CD4-positive, CD25-positive, alpha-beta regulatory T cell (primary cell): ENCODE measurements around the gene RPTN. TPM values are rescaled to one million over a fixed set of nuclear protein-coding genes. Genes with fewer than 3 reads are reported as not detected.

ENCODE experiments used
- ATAC-seq, 2 donors: fragments of 150-1000 bp; cut with Tn5 transposase; one replicate each; pipeline ENCODE4 v1.10.0; 2021; ENCODE audit warnings: low read depth in 2 of 2, moderate number of reproducible peaks in 2 of 2, moderate library complexity in 1 of 2
- DNase-seq, 3 donors: peaks; one replicate each; pipeline versions ENCODE4 v3.0.0 to v3.0.0-alpha.2; 2012 to 2022; ENCODE audit warnings: mixed read lengths in 1 of 3
- H3K27ac ChIP-seq: one replicate; pipeline ENCODE4 v1.7.0; 2013; ENCODE audit warnings: mild to moderate bottlenecking, low read length; ENCODE audit not compliant: insufficient read depth, poor library complexity, severe bottlenecking
- H3K27me3 ChIP-seq: one replicate; pipeline ENCODE4 v1.7.0; 2013; ENCODE audit warnings: low read length; ENCODE audit not compliant: control insufficient read depth, insufficient read depth
- H3K36me3 ChIP-seq: one replicate; pipeline ENCODE4 v1.7.0; 2013; ENCODE audit warnings: mild to moderate bottlenecking, low read length, moderate library complexity; ENCODE audit not compliant: control insufficient read depth, insufficient read depth
- H3K4me1 ChIP-seq: 2 replicates; pipeline ENCODE4 v1.7.0; 2013; ENCODE audit warnings: mild to moderate bottlenecking, low read length; ENCODE audit not compliant: insufficient read depth, control insufficient read depth, poor library complexity, severe bottlenecking
- H3K4me3 ChIP-seq: one replicate; pipeline ENCODE4 v1.7.0; 2013; ENCODE audit warnings: low read depth, mild to moderate bottlenecking, low read length, moderate library complexity
- H3K9me3 ChIP-seq, 2 experiments: 1 replicate in 1 of 2; 2 replicates in 1 of 2; pipeline ENCODE4 v1.7.0; 2013; ENCODE audit warnings: low read length in 2 of 2, mild to moderate bottlenecking in 1 of 2, moderate library complexity in 1 of 2; ENCODE audit not compliant: control insufficient read depth in 2 of 2
- H3K27ac Mint-ChIP-seq, 3 donors: one replicate each; pipeline ENCODE4 v1.8.0; 2020 to 2022; ENCODE audit warnings: mild to moderate bottlenecking in 3 of 3, mixed read lengths in 3 of 3, moderate library complexity in 2 of 3
- H3K27me3 Mint-ChIP-seq: one replicate; pipeline ENCODE4 v1.8.0; 2022; ENCODE audit warnings: mild to moderate bottlenecking, mixed read lengths
- H3K36me3 Mint-ChIP-seq: one replicate; pipeline ENCODE4 v1.8.0; 2020; ENCODE audit warnings: mixed read lengths
- H3K4me1 Mint-ChIP-seq, 4 donors: one replicate each; pipeline ENCODE4 v1.8.0; 2020 to 2022; ENCODE audit warnings: mixed read lengths in 4 of 4, mild to moderate bottlenecking in 1 of 4
- H3K4me3 Mint-ChIP-seq, 4 donors: one replicate each; pipeline ENCODE4 v1.8.0; 2020 to 2022; ENCODE audit warnings: mild to moderate bottlenecking in 4 of 4, mixed read lengths in 4 of 4, moderate library complexity in 3 of 4
- H3K9me3 Mint-ChIP-seq, 7 donors: one replicate each; pipeline ENCODE4 v1.8.0; 2020 to 2022; ENCODE audit warnings: mixed read lengths in 7 of 7, mild to moderate bottlenecking in 3 of 7, moderate library complexity in 2 of 7
- polyA plus RNA-seq, 4 donors: library from polyadenylated mRNA; unstranded; fragments of 300-500 nt; fragmentation: Illumina TruSeq; gene quantifications; one replicate each; pipeline ENCODE4 v1.2.3, GENCODE V29; 2021
- total RNA-seq: library from RNA; stranded (reverse); gene quantifications from one replicate; pipeline ENCODE4 v1.2.3, GENCODE V29; 2022

RPTN gene
- total and polyA plus RNA-seq, 5 donors from 2014 or later = not detected

- no peak for DNase-seq
- Histone ChIP-seq H3K27ac (no peak overlapping the region), H3K27me3 (peaks cover 1% of the 10 kb centered on the region), H3K9me3 (no peaks in the 10 kb centered on the region), H3K4me3 (no peak overlapping the region), H3K36me3 (no peaks in the 10 kb centered on the region), H3K4me1 (no peaks in the 10 kb centered on the region)
- no peak overlapping the region for H3K27ac Mint-ChIP-seq
- peaks cover 5 to 8% (median 7%) of the 10 kb centered on the region in 4 donors for H3K4me1 Mint-ChIP-seq
- no peaks in the 10 kb centered on the region for H3K9me3 Mint-ChIP-seq
- ATAC-seq = no peak
- no peaks in the 10 kb centered on the region for H3K36me3 Mint-ChIP-seq
- no peak overlapping the region for H3K4me3 Mint-ChIP-seq
- H3K27me3 Mint-ChIP-seq = peaks cover 5% of the 10 kb centered on the region
Measured at GRCh38 chr1:152169366-152170025, 10.5 kb upstream of the RPTN start.

GRCh38 chr1:152168535-152168868 lies 9.5 kb upstream of the RPTN start:
- Histone ChIP-seq H3K9me3 (no peaks in the 10 kb centered on the region), H3K27me3 (peaks cover 1% of the 10 kb centered on the region), H3K4me1 (no peaks in the 10 kb centered on the region), H3K27ac (no peak overlapping the region), H3K36me3 (no peaks in the 10 kb centered on the region), H3K4me3 (no peak overlapping the region)
- H3K4me1 Mint-ChIP-seq = peaks cover 5 to 8% (median 7%) of the 10 kb centered on the region in 4 donors
- H3K9me3 Mint-ChIP-seq = no peaks in the 10 kb centered on the region
- no peaks in the 10 kb centered on the region for H3K36me3 Mint-ChIP-seq
- DNase-seq (no peak), ATAC-seq (no peak)
- peaks cover 4% of the 10 kb centered on the region for H3K27me3 Mint-ChIP-seq
- no peak overlapping the region for H3K27ac Mint-ChIP-seq
- no peak overlapping the region for H3K4me3 Mint-ChIP-seq

- no peaks in the 10 kb centered on the region for H3K36me3 Mint-ChIP-seq
- Histone ChIP-seq H3K4me3 (no peak overlapping the region), H3K9me3 (no peaks in the 10 kb centered on the region), H3K4me1 (no peaks in the 10 kb centered on the region), H3K27me3 (no peaks in the 10 kb centered on the region), H3K27ac (no peak overlapping the region), H3K36me3 (no peaks in the 10 kb centered on the region)
- DNase-seq = no peak
- no peak overlapping the region for H3K27ac Mint-ChIP-seq
- ATAC-seq = no peak
- H3K4me1 Mint-ChIP-seq = peaks cover 5 to 8% (median 7%) of the 10 kb centered on the region in 4 donors
- H3K4me3 Mint-ChIP-seq = no peak overlapping the region
- H3K9me3 Mint-ChIP-seq = no peaks in the 10 kb centered on the region
- H3K27me3 Mint-ChIP-seq = peaks cover 4% of the 10 kb centered on the region
Measured at GRCh38 chr1:152167835-152168534, 9.0 kb upstream of the RPTN start.

GRCh38 chr1:152166966-152167365 lies 7.9 kb upstream of the RPTN start:
- Histone ChIP-seq H3K4me1 (no peaks in the 10 kb centered on the region), H3K4me3 (no peak overlapping the region), H3K27ac (no peak overlapping the region), H3K9me3 (no peaks in the 10 kb centered on the region), H3K27me3 (no peaks in the 10 kb centered on the region), H3K36me3 (no peaks in the 10 kb centered on the region)
- no peaks in the 10 kb centered on the region for H3K36me3 Mint-ChIP-seq
- H3K4me3 Mint-ChIP-seq = no peak overlapping the region
- peaks cover 4% of the 10 kb centered on the region for H3K27me3 Mint-ChIP-seq
- H3K9me3 Mint-ChIP-seq = no peaks in the 10 kb centered on the region
- peaks cover 5 to 8% (median 7%) of the 10 kb centered on the region in 4 donors for H3K4me1 Mint-ChIP-seq
- H3K27ac Mint-ChIP-seq = no peak overlapping the region
- ATAC-seq (no peak), DNase-seq (no peak)

GRCh38 chr1:152165286-152166077 lies 6.5 kb upstream of the RPTN start:
- no peaks in the 10 kb centered on the region for H3K36me3 Mint-ChIP-seq
- H3K9me3 Mint-ChIP-seq = no peaks in the 10 kb centered on the region
- H3K27me3 ChIP-seq = no peaks in the 10 kb centered on the region
- no peaks in the 10 kb centered on the region for H3K9me3 ChIP-seq
- DNase-seq (no peak), ATAC-seq (no peak)
- H3K27me3 Mint-ChIP-seq = peaks cover 4% of the 10 kb centered on the region
- no peaks in the 10 kb centered on the region for H3K4me1 ChIP-seq
- H3K27ac Mint-ChIP-seq = peak overlapping the region in 2 of 3 donors; percentile 1 to 62
- no peak overlapping the region for H3K4me3 Mint-ChIP-seq
- peaks cover 5 to 8% (median 7%) of the 10 kb centered on the region in 4 donors for H3K4me1 Mint-ChIP-seq
- H3K36me3 ChIP-seq = no peaks in the 10 kb centered on the region
- no peak overlapping the region for H3K4me3 ChIP-seq
- H3K27ac ChIP-seq = no peak overlapping the region

GRCh38 chr1:152164517-152165136 lies 5.6 kb upstream of the RPTN start:
- no peak for ATAC-seq
- Mint-ChIP-seq H3K36me3 (no peaks in the 10 kb centered on the region), H3K4me1 (peaks cover 5 to 8% (median 7%) of the 10 kb centered on the region in 4 donors)

GRCh38 chr1:152162792-152163463 lies 3.9 kb upstream of the RPTN start:
- Mint-ChIP-seq H3K4me3 (no peak overlapping the region), H3K27me3 (peaks cover 4% of the 10 kb centered on the region), H3K27ac (no peak overlapping the region), H3K9me3 (no peaks in the 10 kb centered on the region), H3K4me1 (peaks cover 5 to 8% (median 7%) of the 10 kb centered on the region in 4 donors), H3K36me3 (no peaks in the 10 kb centered on the region)
- Histone ChIP-seq H3K9me3 (no peaks in the 10 kb centered on the region), H3K36me3 (no peaks in the 10 kb centered on the region), H3K27ac (no peak overlapping the region), H3K4me1 (no peaks in the 10 kb centered on the region), H3K4me3 (no peak overlapping the region), H3K27me3 (no peaks in the 10 kb centered on the region)
- DNase-seq = no peak
- ATAC-seq = no peak

More at GRCh38 chr1:152164517-152165136, 5.6 kb upstream of the RPTN start:
- DNase-seq = no peak
- no peaks in the 10 kb centered on the region for H3K9me3 ChIP-seq
- H3K4me3 ChIP-seq = no peak overlapping the region
- Mint-ChIP-seq H3K9me3 (no peaks in the 10 kb centered on the region), H3K27ac (no peak overlapping the region), H3K27me3 (peaks cover 4% of the 10 kb centered on the region), H3K4me3 (no peak overlapping the region)
- H3K4me1 ChIP-seq = no peaks in the 10 kb centered on the region
- H3K36me3 ChIP-seq = no peaks in the 10 kb centered on the region
- no peak overlapping the region for H3K27ac ChIP-seq
- H3K27me3 ChIP-seq = no peaks in the 10 kb centered on the region
